Measurements from ENCODE around the gene CAPN3.
A peak's percentile ranks its signal among the peaks of the same experiment; 100 is the strongest.

Gene CAPN3

GRCh38 chr15:42356851-42357250, 2.5 kb upstream of the CAPN3 start:
- DNase-seq (ENCODE audit: low spot score), result no peak

GRCh38 chr15:42358141-42358540, 1.2 kb upstream of the CAPN3 start:
- DNase-seq (ENCODE audit: low spot score), result no peak

GRCh38 chr15:42359985-42360384, 684 bp downstream of the CAPN3 start:
- no peak for DNase-seq (ENCODE audit: low spot score)

- no peak for DNase-seq (ENCODE audit: low spot score)
These were observed 1.3 kb downstream of the CAPN3 start for GRCh38 chr15:42360535-42361112.

- DNase-seq (ENCODE audit: low spot score), result no peak
These were observed 4.2 kb downstream of the CAPN3 start for GRCh38 chr15:42363487-42363886.

GRCh38 chr15:42363942-42364341, 4.6 kb downstream of the CAPN3 start:
- no peak for DNase-seq (ENCODE audit: low spot score)

GRCh38 chr15:42364529-42364928, 5.2 kb downstream of the CAPN3 start:
- no peak for DNase-seq (ENCODE audit: low spot score)

- DNase-seq (ENCODE audit: low spot score), result no peak
These were observed 6.7 kb downstream of the CAPN3 start for GRCh38 chr15:42365921-42366550.

GRCh38 chr15:42367041-42367440, 7.7 kb downstream of the CAPN3 start:
- DNase-seq (ENCODE audit: low spot score), result no peak

- no peak for DNase-seq (ENCODE audit: low spot score)
These were observed 8.8 kb downstream of the CAPN3 start for GRCh38 chr15:42368096-42368495.

GRCh38 chr15:42371096-42371495, 11.8 kb downstream of the CAPN3 start:
- DNase-seq (ENCODE audit: low spot score), result peak; percentile 60

- DNase-seq (ENCODE audit: low spot score), result no peak
These were observed 14.0 kb downstream of the CAPN3 start for GRCh38 chr15:42373274-42373673.

GRCh38 chr15:42373936-42374335, 14.6 kb downstream of the CAPN3 start:
- DNase-seq (ENCODE audit: low spot score), result no peak

- DNase-seq (ENCODE audit: low spot score), result no peak
These were observed 15.5 kb downstream of the CAPN3 start for GRCh38 chr15:42374810-42375209.

- no peak for DNase-seq (ENCODE audit: low spot score)
These were observed 16.0 kb downstream of the CAPN3 start for GRCh38 chr15:42375252-42375651.

GRCh38 chr15:42375941-42376340, 16.6 kb downstream of the CAPN3 start:
- no peak for DNase-seq (ENCODE audit: low spot score)

- no peak for DNase-seq (ENCODE audit: low spot score)
These were observed 18.7 kb downstream of the CAPN3 start for GRCh38 chr15:42378011-42378410.

- DNase-seq (ENCODE audit: low spot score), result no peak
These were observed 25.3 kb downstream of the CAPN3 start for GRCh38 chr15:42384597-42384996.

- DNase-seq (ENCODE audit: low spot score), result peak; percentile 51
These were observed 26.1 kb downstream of the CAPN3 start for GRCh38 chr15:42385206-42385979.

GRCh38 chr15:42385980-42386700, 26.8 kb downstream of the CAPN3 start:
- no peak for DNase-seq (ENCODE audit: low spot score)

GRCh38 chr15:42387603-42388002, 28.3 kb downstream of the CAPN3 start:
- no peak for DNase-seq (ENCODE audit: low spot score)

- no peak for DNase-seq (ENCODE audit: low spot score)
These were observed 33.2 kb downstream of the CAPN3 start for GRCh38 chr15:42392309-42393024.

All from RKO (cell line).